Stimulated activated CD4-positive, alpha-beta T cell treated with anti-CD3 and anti-CD28 coated beads, Interleukin-4, amount 100 ng/mL, for 1 hour (primary cell): ENCODE results near the gene TAGAP.
A peak's percentile ranks its signal among the peaks of the same experiment; 100 is the strongest.

ENCODE experiments used
- DNase-seq: peaks from one replicate; pipeline ENCODE4 v3.0.0-alpha.2; 2020

The TAGAP gene

DNA sequence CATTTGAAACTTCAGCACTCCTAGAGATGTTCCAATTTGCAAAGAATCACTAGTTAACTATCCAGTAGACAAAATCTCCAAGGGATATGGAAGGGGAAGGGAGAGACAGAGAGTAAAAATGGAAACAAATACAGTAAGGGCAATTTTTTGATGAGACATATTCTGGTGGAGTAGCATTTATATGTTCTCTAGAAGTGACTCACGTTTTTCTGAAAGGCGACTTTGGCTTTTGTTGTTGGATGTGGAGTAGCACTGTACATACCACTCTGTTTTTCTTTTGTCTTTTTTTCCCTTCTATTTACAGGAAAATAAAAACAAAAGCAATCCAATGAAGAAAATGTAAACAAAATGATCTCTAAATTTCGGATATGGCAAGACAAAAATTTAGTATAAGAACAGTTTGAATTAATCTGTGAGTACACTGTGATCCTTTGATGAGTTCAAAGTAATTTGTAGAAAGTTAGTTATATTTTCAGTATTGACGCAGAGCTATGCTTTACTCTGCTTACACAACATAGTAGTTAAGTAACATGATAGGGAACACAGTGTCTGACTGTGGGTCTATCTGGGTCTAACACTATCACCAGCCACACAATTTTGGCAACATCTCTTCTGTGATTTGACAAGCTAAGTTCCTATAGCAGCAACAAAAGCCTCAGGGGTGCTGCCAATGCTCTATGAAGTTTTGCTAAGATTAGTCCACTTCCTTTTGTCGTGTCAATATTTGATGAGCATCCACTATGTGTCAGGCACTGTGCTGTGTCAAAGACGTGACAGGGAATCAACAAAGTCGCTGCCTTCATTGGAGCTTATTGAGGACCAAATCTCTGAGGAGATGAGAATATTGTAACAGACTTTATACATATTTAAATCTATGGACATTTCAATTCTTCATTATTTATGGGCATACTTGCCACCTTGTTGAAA lies 27.3 kb upstream of the TAGAP start:
- no peak for DNase-seq

DNA sequence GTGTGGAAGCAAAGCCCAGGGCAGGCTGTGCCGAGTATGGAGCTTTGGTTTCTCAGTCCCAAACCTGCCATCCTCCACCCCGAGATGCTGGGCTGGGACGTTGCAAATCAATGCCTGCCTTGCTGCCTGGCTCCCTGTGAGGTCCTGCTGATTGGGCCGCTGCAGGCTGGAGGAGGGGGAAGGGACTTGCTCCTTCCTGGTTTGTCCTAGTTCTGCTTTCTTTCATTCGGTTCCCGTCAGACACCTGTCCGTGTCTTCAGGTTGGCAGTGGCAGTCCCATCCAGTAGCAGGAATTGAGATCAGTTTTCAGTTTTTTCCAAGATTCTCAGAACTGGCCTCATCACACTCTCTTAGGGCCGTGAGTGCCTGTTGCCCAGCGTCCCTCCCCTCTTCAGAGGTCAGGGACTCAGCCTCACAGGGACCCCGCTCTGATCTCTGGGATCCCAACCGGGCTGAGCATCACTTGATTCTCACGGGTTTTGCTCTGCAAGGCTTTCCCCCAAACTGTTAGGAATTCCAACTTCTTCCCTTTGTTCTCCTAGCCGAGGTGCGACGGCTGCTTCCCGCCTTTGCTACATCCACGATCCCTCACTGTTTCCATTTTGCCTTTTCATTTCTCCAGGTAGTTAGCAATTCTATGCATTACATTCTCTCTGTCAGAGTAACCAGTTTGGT lies 24.2 kb upstream of the TAGAP start:
- no peak for DNase-seq

DNA sequence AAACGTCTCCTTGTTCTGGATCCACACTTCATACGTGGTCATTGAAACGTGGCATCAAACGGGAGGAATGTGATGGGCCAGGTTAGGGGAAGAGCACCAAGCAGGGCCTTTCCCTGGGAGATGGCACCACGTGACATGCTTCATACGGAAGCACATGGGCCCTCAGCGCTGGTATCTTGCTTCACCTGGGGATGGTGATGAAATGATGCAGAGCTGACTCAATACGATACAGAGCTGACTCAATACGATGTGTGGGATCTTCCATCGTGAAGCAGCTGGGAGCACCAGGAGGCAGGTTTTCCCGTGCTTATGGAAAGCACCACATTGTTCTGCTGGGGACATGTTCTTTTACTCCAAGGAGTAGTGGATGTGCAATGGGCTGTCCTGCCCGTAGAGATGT lies 22.5 kb upstream of the TAGAP start:
- no peak for DNase-seq

DNA sequence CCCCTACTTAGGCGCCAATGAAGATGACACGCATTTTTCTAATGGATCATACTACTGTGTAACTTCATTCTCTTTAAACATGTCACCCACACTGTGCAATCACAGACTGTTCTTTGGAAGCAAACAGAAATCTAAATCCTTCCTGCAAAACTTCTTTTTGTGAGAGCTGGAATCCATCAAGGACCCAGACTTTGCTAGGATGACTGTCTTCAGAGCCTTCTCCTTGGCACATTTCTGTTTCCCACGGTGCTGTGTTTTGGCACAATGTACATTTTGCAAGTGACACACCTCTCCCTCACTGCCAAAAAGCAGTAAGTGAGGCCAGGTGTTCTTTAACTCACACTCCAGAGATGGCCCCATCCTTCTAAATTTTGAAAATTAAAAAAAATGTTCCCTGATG lies 21.7 kb upstream of the TAGAP start:
- no peak for DNase-seq

DNA sequence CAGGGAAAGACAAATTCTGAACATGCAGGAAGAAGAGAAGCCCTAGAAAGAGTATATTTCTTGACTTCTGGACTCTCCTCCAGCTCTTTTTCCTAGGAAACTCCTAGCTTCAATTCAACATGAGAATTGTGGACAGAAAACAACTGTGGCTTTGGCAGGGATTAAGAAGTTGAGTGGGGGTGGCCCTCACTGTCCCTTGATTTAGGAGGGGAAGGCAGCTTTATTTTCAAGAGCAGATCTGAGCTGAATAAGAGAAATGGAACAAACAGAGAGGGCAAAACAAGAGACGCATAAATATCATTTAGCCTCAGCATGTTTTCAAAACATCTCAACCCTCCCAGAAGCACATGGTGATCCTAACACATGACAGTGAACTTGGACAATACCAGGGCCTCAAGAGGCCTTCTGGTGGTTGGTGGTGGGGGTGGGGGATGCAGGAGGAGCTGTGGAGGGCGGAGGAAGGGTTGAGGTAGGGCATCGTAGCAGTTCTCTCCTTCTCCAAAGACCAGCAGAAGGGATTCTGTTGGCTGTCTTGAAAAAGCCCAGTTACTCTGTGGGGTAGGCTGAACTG lies 21.1 kb upstream of the TAGAP start:
- DNase-seq, result no peak

DNA sequence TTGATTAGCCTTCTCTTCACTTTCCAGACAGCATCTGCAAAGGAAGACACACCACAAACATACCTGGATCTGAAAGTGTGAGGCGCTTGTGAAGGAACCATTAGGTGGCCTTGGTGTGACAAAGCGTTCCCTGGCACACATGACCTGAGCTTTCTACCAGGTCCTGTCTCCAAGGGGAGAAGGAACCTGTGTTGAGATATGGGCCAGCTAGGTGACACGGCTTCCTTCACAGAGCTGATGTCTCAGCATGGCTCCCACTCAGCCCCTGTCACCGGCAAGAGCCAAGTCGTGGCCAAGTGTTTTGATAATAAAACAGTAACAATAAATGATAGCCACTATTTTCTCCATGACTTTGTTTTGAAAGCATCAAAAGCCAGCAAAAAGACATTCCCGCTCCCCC lies 20.3 kb upstream of the TAGAP start:
- no peak for DNase-seq

DNA sequence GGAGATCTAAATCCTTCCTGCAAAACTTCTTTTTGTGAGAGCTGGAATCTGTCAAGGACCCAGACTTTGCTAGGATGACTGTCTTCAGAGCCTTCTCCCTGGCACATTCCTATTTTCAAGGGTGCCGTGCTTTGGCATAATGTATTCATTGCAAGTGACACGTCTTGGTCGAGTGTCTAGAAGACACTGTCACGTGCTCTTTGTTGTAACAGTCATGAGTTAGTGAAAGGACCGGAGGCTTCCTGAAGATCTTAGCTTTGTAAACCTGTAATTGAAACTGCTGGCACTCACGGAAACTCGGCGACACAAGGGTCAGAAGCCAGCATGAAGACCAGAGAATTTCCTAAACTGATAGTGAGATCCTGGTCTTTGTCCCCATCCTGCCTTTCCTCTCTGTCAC lies 19.7 kb upstream of the TAGAP start:
- DNase-seq, result no peak

DNA sequence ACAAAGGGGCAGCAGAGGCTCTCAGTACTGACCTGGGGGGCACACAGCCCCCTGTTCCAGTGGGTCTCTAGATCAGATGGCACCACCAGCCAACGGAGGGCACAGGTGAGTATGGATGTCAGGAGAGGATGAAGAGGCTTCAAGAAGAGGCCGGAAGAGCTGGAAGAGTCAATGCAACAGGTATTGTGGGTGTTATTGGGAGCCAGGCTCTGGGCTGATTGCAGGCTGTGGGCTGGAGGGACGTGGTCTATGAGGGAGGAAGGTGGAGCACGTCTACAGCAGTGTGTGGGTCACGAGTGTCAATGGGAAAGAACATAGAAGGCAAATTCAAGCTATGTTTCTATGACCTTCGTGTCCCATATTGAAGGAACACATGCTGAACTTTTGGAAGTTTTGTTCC lies 18.8 kb upstream of the TAGAP start:
- DNase-seq, result no peak

DNA sequence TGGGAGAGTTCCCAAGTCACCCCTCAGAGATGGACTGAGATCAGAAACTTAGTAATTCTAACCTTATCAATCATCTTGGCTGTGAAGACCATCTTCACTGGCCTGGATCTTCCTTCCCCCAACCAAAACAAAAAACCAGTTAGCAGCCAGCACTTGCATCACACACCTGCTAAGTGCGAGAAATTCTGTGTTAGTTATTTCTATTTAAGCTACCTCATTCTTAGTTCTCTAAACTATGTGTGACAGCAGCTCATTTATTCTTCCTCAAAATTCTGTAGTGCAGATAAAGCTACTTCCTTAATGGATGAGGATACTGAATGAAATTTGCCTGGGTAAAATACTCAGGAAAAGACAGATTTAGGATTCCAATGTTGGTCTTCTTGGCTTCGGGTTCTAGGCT lies 18.2 kb upstream of the TAGAP start:
- DNase-seq, result no peak

DNA sequence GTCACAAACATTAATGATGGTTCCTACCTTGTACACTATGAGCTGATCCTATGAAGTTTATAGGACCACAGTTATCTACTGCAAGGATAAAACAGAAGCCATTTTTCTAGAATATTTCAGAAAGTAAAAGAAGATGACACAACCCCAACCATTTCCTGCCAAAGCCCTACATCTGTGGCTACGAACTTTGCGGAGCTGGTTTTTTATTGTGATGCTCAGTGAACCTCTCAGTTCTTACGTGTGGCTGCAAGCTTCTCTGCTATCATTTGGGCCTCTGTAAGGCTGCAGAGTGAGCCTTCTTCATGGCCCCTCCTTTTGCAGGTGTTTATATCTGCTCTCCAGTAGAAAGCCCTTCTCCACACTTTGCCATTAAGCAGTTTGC lies 17.8 kb upstream of the TAGAP start:
- no peak for DNase-seq

DNA sequence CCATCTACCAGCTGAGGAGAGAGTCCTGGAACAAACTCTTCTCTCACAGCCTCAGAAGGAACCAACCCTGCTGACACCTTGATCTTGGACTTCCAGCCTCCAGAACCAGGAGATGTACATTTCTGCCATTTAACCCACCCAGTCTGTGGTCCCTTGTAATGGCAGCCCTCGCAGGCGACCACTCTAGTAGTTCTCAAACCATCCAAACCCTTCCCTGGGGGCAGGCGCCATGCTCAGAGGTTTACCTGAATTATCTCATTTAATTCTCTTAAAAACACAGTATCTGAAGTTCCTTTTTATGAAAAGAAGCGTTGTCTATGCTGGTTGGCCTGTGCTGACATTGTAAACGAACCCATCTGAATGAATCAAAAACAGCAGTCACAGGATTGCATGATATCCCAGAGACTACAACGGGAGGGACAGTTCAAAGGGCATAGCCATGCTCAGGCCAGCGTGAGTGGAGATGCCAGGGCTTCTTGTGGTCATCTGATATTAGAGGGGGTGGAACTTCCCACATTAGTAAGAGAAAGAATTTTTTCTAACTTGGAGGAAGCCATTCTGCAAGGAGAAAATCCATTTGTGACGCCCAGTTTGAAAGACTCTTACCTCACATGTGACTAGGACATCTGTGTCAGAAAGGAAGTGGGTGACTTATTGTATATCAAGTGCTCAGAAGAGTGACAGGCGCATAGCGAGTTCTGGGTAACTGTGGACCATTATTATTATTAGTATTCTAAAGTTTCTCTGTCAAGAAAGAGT lies 17.2 kb upstream of the TAGAP start:
- DNase-seq, result no peak

DNA sequence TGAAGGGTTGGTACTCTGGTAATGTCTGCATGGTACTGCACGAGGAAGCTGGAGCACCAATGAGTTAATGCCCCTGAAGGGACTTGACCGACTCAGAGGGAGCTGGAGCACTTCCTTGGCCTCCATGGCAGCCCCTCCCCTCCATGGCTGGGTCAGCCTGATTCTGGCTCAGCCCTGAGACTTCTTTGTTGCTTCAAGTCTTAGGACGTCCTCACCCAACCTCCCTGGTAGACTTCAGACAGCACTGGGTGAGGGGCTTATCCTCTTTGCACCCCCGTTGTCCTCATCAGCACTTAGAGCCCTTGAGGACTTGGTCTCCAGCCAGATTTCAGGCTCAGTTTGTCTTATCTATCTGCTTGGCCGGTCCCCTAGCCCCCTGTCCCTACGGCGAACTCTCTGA lies 16.4 kb upstream of the TAGAP start:
- no peak for DNase-seq

DNA sequence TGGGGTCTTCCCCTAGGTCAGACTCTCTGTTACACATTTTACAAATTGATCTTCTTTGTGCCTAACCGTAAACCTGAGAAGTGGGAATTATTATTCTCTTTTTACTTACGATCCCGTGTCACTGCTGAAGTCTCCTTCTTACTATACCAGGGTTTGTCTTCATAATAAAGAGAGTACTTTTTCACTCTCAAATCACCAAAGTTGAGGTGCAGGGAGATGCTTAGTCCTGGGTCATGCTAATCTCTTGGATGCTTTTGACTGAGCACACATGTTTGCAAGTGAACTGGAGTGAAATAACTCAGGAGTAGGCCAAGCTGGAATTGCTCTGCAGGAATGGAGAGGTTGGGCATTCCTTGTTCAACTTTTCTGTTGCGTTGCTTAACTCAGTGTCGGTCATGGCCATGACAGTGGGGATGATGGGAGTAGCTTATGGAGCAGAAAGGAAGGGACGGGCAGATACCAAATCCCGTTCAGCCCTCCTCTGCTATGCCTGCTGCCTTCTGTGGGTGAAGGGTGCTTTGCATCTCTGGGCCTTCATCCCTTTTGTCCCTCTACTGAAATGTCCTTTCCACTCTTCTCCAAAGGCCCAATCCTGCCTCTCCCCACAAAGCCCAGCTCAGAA lies 15.2 kb upstream of the TAGAP start:
- DNase-seq, result no peak

DNA sequence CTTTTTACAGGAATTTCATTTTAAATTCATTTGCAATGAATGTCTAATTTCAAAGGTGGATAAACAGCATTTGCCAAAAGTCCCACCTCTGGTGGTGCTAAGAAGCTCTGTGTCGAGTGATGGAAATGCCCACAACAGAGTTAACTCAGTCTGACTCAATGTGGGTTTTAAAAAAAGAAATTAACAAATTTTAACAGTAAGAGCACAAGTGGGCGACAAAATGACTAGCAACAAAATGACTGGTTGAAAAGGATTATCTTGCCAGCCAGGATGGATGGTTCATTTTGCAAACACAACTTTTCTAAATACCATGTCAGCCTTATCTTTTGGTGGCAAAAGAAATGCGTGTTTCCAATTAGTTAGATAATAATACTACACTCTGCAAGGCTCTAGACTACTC lies 14.3 kb upstream of the TAGAP start:
- DNase-seq, result no peak

DNA sequence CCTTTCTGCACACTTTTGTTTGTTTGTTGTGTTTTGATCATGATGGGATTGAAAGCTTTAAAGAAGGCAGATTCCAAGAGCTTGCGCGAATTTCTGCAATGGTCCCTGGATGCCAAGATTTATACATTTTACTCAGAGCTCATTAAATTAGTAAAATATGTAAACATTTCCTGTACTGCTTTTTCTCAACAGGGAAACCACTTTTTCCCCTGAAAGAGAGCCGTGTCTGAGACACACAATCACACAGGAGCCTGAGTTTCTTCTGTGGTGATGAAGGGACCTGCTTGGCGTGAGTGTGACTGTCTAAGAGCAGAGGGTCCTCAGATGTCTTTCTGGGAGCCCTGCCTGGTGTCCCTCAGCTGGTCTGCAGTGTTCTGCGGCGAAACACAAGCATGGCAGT lies 12.1 kb upstream of the TAGAP start:
- DNase-seq, result no peak

DNA sequence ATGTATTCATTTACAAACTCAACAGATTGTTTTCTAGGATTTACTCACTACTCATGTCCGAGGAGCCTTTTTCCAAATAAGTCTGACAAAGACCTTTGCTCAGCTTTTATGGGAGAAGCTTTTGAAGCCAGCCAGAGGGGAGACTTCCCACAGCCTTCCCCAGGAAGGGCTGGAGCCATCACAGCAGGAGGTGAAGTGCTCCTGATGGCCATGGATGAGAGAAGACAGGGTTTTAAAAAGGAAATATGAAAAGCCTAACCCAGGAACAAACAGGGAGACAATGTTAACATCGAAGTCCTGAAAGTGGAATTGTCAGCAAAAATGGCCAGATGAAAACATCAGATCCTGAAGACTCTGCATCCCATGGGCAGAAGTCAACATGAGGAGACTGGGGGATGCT lies 11.6 kb upstream of the TAGAP start:
- no peak for DNase-seq

DNA sequence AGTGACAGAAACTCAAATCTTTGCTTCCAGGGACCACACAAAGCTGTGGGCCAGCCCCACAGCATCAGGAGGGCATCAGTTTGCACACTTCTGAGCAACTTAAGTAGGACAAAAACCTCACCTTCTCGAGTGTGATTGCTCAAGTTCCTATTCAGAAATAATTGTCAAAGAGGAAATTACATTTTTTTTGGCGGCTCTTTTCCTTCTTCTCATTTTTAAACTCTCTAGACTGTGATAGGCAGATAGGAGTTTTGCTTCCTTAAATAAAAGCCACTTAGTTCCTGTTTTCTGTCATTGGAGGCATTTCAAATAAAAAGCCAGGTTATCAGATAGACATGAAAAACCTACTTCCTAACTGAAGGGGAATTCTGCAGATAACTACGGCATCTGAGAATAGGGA lies 11.2 kb upstream of the TAGAP start:
- no peak for DNase-seq

DNA sequence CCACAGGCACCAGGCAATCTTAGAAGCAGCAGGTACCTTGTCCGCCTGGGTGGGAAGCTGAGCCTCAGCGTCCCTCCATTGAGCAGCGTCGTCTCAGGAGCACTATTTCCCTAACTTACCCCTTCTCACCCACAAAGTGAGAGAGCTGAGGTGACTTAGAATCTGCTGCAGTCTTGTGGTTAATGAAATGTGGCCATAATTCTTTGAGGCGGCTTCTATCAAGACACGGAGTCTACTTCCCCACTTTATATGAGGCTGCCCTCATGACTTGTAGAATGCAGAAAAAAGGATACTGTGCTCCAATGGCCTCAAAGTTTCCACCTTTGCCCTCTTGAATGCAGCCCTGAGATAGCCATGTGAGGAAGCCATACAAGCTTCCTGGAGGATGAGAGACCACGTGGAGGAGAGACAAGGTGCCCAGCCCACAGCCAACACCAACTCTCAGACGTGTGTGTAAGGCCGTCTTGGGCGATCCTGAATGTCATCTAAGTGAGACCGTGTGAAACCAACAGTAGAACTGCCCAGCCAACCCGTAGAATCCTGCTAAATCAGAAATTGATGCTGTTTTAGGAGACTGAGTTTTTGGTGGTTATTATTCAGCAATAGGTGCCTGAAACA lies 9.1 kb upstream of the TAGAP start:
- DNase-seq, result no peak

DNA sequence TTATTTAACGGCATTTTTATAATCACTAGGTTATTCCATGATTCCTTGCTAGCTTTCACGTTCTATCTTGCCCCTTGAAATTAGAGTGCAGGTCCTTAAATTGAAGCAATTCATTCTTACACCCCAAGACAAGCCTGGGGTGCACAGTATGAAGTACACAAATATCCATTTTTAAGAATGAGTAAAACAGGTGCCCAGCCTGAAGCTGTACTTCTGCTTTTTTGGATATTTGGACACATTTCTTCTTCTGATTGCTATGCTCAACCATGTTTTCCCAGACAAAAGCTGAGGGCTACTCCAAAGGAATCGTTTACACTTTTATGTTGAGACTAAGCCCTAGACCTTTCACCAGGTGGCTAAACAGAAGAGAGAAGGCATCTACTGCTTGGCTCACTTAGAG lies 7.9 kb upstream of the TAGAP start:
- DNase-seq, result no peak

DNA sequence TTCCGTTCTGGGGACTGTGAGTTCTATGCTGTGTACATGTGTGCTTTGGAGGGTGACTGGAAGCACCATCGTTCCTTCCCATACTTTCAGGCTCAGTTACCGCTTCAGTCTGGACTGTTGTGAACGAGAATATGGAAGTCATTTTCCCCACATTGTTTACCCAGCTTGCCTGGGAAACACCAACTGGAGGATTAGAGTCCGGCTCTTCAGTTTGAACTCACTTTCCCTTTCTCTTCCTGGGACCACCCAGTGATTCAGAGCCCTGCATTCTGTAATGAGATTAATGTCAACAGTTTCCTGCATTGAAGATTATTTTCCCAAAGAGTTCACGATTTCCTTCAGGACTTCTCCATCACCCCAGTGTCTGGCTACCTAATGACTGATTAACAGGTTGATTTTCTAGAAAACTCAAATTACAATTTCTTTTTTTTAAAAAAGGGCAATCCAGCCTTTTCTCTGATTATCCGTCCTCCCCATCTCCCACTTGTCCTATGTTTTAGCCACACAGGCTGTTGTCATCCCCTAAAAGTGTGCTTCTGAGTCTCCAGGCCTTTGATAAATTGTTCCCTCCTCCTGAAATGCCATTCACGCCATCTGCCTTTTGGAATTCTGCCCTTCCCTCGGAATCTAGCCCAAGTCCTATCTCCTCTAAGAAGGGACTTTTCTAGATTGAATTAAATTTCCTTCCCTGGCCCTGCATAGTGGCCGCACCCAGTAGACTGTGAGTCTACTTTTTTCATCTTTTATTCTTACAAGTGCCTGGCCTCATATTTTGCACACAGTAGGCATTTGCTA lies 3.3 kb upstream of the TAGAP start:
- no peak for DNase-seq

DNA sequence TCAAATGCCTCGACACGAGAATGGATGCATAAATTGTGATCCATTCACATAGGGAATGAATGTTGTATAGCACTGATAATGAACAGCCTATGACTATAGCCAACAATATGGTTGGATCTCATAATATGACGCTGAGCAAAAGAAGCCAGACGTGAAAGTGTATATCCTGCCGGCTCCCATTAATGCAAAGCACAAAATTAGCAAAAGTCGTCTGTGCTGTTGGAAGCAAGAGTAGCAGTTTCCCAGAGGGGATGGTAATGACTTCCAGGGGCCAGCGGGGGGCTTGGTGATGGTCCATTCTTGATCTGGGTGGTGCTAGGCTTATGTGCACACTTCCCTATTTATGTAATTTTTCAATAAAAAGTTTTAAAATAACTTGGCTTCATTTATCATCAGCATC lies 1.0 kb upstream of the TAGAP start:
- no peak for DNase-seq

DNA sequence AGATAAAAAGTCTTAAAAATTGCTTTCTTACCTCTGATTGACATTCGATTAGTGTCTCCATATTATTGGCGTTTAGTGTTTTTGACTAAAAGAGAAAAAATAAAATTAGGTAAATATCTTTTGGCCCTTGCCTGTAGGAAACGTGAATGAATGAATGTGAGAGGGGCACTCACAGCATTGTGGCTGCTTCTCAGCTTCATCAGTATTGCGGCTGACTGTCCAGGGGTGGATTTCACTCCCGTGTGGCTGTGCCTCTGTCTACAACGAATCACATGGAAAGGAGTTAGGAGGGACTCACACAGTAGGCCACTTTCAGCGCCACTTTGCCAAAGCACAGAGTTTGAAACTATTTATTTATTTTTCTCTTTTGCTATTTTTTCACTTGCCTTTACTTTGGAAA lies 844 bp downstream of the TAGAP start:
- DNase-seq, result peak; percentile 32
